Subcutaneous abdominal adipose tissue (tissue), 5 donors: ENCODE measurements around the gene ADRA1B.

Source experiments
- H3K27ac ChIP-seq: one replicate; pipeline ENCODE4 v1.7.0; 2013; ENCODE audit warnings: low read depth, mild to moderate bottlenecking, inconsistent platforms, low read length, moderate library complexity
- H3K27me3 ChIP-seq, 5 donors: one replicate each; pipeline ENCODE4 v1.7.0; 2013; ENCODE audit warnings: low read length in 5 of 5, inconsistent platforms in 1 of 5; ENCODE audit not compliant: control insufficient read depth in 5 of 5, insufficient read depth in 4 of 5
- H3K36me3 ChIP-seq, 5 donors: one replicate each; pipeline ENCODE4 v1.7.0; 2013; ENCODE audit warnings: low read length in 5 of 5; ENCODE audit not compliant: control insufficient read depth in 5 of 5, insufficient read depth in 5 of 5
- H3K4me1 ChIP-seq, 5 donors: one replicate each; pipeline ENCODE4 v1.7.0; 2013; ENCODE audit warnings: low read length in 5 of 5, mild to moderate bottlenecking in 3 of 5, moderate library complexity in 1 of 5; ENCODE audit not compliant: control insufficient read depth in 5 of 5, insufficient read depth in 5 of 5
- H3K4me3 ChIP-seq, 5 donors: one replicate each; pipeline ENCODE4 v1.7.0; 2013; ENCODE audit warnings: low read length in 5 of 5, low read depth in 1 of 5
- H3K9ac ChIP-seq, 5 donors: one replicate each; pipeline ENCODE4 v1.7.0; 2013; ENCODE audit warnings: low read length in 5 of 5, mild to moderate bottlenecking in 4 of 5, moderate library complexity in 3 of 5
- H3K9me3 ChIP-seq, 5 donors: one replicate each; pipeline ENCODE4 v1.7.0; 2013; ENCODE audit warnings: low read length in 5 of 5; ENCODE audit not compliant: control insufficient read depth in 5 of 5
- donor health status: healthy.
- donor health status: healthy.
- donor health status: healthy.
- donor health status: healthy.
- donor health status: healthy.

ADRA1B gene

DNA sequence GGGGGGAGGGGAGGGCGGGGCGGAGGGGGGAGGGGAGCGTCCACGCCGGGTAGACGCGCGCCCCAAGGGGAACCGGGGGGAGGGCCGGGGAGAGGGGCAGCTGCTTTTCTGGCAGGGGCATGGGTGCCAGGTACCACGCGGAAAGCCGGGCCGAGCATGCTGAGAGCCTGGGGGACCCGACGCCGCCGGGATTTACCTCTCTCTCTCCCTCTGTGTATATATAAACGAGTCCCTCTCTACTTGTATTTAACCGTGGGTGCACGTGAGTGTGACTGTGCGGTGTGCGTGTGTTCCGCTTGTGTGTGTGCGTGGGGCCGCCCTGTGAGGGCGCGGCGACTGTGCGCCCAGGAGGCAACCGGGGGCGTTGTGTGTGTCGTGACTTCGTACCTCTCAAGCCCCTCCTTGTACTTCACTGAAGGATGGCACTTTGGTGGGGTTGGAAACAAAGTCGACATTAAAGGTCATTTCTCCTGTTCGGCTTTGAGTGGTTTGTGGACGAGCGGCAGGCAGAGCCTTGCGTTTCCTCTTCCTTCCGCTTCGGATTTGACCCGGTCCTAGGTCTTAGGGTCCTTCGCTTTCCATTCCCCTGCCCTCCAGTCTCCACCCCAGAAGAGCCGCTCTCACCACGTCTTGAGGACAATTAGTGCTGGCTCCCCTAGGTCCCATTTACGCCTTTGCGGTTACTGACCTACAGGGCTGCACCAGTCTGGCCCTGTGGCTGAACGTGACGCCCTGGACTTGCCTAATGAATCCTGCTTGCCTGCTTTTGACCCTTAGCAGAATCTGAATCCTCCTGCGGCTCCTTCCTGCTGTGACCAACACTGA, 56.5 kb downstream of the ADRA1B start:
- Histone ChIP-seq H3K4me1 (peaks cover 0 to 15% (median 13%) of the 10 kb centered on the region in 5 donors), H3K27ac (no peak overlapping the region), H3K9ac (no peak overlapping the region), H3K27me3 (peaks cover 15 to 35% (median 20%) of the 10 kb centered on the region in 5 donors), H3K9me3 (no peaks in the 10 kb centered on the region), H3K36me3 (no peaks in the 10 kb centered on the region), H3K4me3 (peak overlapping the region in 1 of 5 donors; percentile 4)

DNA sequence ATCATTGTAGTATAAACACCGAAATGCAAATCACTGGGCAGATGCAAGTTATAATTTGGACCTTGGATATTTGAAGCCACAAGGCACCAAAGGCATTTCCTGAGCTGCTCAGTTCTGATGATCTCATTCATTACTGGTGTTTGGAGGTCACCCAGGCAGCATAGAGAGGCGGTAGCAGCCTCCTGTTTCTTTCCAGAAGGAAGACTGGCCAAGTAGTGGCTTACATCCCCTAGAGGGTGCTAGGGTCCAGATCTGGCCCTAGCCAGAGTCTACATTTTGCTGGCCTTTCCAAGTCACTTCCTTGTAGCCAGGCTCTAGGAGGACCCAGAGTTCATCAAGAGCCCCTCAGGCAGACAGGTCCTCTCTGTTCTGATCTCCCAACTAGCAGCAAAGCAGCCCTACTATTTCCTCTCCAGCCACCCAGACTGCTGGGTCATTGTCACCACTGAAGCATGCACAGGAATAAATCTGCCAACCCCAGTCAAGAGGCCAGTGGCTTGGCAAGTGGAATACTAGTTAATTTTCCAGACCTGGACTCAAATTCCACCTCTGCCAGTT, 59.3 kb downstream of the ADRA1B start:
- no peaks in the 10 kb centered on the region for H3K36me3 ChIP-seq
- peaks cover 0 to 15% (median 13%) of the 10 kb centered on the region in 5 donors for H3K4me1 ChIP-seq
- peaks cover 10 to 24% (median 18%) of the 10 kb centered on the region in 5 donors for H3K27me3 ChIP-seq
- no peak overlapping the region for H3K9ac ChIP-seq
- no peak overlapping the region for H3K27ac ChIP-seq
- no peak overlapping the region for H3K4me3 ChIP-seq
- H3K9me3 ChIP-seq, result no peaks in the 10 kb centered on the region

- H3K36me3 ChIP-seq, result no peaks in the 10 kb centered on the region
- H3K4me3 ChIP-seq, result no peak overlapping the region
- peaks cover 0 to 13% (median 12%) of the 10 kb centered on the region in 5 donors for H3K4me1 ChIP-seq
- H3K9me3 ChIP-seq, result no peaks in the 10 kb centered on the region
- H3K27me3 ChIP-seq, result peaks cover 3 to 12% (median 6%) of the 10 kb centered on the region in 5 donors
- H3K9ac ChIP-seq, result no peak overlapping the region
- H3K27ac ChIP-seq, result no peak overlapping the region
These were observed 60.6 kb downstream of the ADRA1B start for GRCh38 chr5:159976921-159977320.

- Histone ChIP-seq H3K4me1 (peaks cover 0 to 10% (median 8%) of the 10 kb centered on the region in 5 donors), H3K9ac (no peak overlapping the region), H3K4me3 (no peak overlapping the region), H3K36me3 (no peaks in the 10 kb centered on the region), H3K9me3 (no peaks in the 10 kb centered on the region), H3K27me3 (peaks cover 0 to 5% (median 0%) of the 10 kb centered on the region in 5 donors), H3K27ac (no peak overlapping the region)
These were observed 62.1 kb downstream of the ADRA1B start for GRCh38 chr5:159978358-159978757.

GRCh38 chr5:159982421-159983173, 66.3 kb downstream of the ADRA1B start:
- Histone ChIP-seq H3K27me3 (peaks cover 0 to 7% (median 5%) of the 10 kb centered on the region in 5 donors), H3K4me3 (no peak overlapping the region), H3K9me3 (no peaks in the 10 kb centered on the region), H3K36me3 (no peaks in the 10 kb centered on the region), H3K9ac (no peak overlapping the region), H3K4me1 (peaks cover 0 to 8% (median 6%) of the 10 kb centered on the region in 5 donors), H3K27ac (no peak overlapping the region)

GRCh38 chr5:159987031-159987674, 70.9 kb downstream of the ADRA1B start:
- no peaks in the 10 kb centered on the region for H3K36me3 ChIP-seq
- peaks cover 0 to 12% (median 5%) of the 10 kb centered on the region in 5 donors for H3K27me3 ChIP-seq
- H3K9ac ChIP-seq, result peak overlapping the region in 2 of 5 donors; percentile 30 to 31
- peaks cover 0 to 8% (median 6%) of the 10 kb centered on the region in 5 donors for H3K4me1 ChIP-seq
- no peak overlapping the region for H3K27ac ChIP-seq
- H3K9me3 ChIP-seq, result peaks cover 0 to 1% (median 0%) of the 10 kb centered on the region in 5 donors
- H3K4me3 ChIP-seq, result peak overlapping the region in 4 of 5 donors; percentile 30 to 60 (median 49)

GRCh38 chr5:159990506-159990905, 74.2 kb downstream of the ADRA1B start:
- peaks cover 0 to 8% (median 6%) of the 10 kb centered on the region in 5 donors for H3K4me1 ChIP-seq
- no peaks in the 10 kb centered on the region for H3K36me3 ChIP-seq
- peaks cover 6 to 11% (median 10%) of the 10 kb centered on the region in 5 donors for H3K9me3 ChIP-seq
- no peak overlapping the region for H3K9ac ChIP-seq
- H3K27ac ChIP-seq, result no peak overlapping the region
- no peak overlapping the region for H3K4me3 ChIP-seq
- peaks cover 0 to 12% (median 6%) of the 10 kb centered on the region in 5 donors for H3K27me3 ChIP-seq

- H3K27ac ChIP-seq, result no peak overlapping the region
- H3K36me3 ChIP-seq, result no peaks in the 10 kb centered on the region
- peaks cover 0 to 6% (median 3%) of the 10 kb centered on the region in 5 donors for H3K27me3 ChIP-seq
- no peak overlapping the region for H3K4me3 ChIP-seq
- H3K9me3 ChIP-seq, result peaks cover 6 to 11% (median 10%) of the 10 kb centered on the region in 5 donors
- no peaks in the 10 kb centered on the region for H3K4me1 ChIP-seq
- no peak overlapping the region for H3K9ac ChIP-seq
These were observed 76.3 kb downstream of the ADRA1B start for GRCh38 chr5:159992566-159992965.

DNA sequence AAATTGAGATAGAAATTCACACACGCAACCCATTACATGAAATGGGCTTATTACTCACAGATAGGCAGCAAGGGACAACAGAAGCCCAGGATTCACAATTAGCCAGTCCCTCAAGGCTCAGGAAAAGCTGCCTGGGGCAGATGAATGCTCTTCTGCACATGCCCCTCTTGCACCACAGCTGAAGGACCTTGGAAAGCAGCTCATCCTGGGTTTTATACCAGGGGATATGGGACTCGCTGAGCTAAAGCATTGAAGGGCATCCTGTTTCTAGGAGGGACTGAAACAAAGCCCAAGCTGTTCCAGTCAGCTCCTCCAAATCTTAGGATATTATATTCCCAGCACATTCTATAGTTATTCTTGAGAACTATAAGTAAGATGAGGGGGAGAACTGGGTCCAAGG, 76.9 kb downstream of the ADRA1B start:
- Histone ChIP-seq H3K36me3 (no peaks in the 10 kb centered on the region), H3K9ac (no peak overlapping the region), H3K4me3 (no peak overlapping the region), H3K27ac (no peak overlapping the region), H3K9me3 (peaks cover 6 to 11% (median 10%) of the 10 kb centered on the region in 5 donors), H3K27me3 (peaks cover 0 to 6% (median 3%) of the 10 kb centered on the region in 5 donors), H3K4me1 (no peaks in the 10 kb centered on the region)
